Islet of Langerhans (tissue), 1 donor: ENCODE measurements around the gene RBP3.
"Not testable (repeated sequence)": the region's sequence is repeated elsewhere in the genome, so short reads cannot be mapped to it uniquely, and the experiment has no call there.

Source experiments
- FAIRE-seq: peaks from one replicate; lab custom pipeline; 2011; peaks lifted over from hg19 to GRCh38; lab: Jason Lieb, UNC

Gene RBP3

DNA sequence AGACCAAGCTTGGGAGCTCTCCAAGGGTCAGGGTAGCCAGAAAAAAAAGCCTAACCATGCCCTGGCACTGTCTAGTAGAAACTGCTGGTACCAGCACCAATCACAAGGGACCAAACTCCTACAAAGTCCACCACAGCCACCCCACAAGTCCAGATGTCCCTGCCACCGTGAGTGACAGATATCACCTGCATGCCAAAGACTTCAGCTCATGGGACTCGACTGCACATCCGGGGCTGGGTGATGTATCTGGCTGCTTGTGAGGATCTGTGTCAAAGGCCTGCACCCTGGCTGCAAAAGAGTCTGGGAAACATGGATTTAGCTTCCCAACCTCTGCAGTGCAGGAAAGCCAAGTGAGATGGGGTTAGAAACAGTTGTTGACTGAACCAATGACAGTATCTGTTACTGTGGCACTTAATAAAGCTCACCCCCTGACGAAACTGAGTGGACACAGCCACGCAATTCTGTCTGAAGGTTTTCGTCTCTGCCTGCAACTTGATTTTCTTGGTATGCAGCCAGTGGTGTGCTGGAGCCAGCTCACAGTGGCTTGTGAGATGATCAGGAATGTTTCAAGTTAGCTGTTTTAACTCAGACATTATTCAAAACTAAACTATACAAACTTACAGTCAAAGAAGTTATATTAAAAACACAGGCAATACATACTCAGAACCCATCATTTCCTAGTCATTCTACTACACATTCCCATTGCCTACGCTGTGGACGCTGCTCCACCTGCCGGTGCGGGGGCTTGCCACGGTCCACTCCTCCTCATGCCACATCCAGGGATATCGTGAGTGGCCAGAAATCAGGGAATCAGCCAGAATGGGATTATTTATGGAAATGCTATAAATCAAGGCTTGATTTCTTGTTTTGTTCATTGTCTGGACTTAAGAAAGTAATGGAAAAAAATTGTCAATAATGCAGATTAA, 26.7 kb downstream of the RBP3 start:
- FAIRE-seq = no peak

DNA sequence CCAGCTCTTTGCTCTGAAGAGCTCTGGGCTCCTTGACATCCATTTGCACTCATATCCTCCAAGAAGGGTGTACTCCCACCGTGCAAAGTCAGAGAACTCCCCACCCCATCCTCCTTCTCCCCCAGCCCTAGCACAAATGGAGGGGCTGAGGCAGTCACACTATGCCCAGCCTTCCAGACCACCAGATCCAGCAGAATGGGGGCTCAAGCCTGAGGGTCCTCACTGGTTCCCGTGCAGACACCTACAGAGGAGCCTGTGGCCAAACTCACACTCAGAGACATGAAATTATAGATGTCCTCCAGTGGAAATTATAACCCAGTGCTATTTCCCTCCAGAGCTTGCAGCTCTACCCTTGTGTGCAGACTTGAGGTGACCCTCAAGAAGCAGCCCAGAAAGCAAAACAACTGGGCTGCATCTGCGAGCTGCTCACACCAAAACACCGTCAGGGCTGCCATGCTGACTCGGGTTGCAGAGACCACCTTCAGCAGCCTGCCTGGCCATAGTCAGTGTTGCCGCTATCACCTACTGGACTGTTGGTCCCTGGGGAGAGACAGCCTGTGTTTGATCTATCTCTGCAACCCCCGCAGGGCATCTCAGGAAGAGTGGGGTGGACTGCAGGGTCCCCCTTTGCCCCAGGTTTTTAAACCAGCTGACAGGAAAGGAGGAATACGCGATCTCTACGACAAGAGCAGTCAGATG, 28.5 kb downstream of the RBP3 start:
- no peak for FAIRE-seq

DNA sequence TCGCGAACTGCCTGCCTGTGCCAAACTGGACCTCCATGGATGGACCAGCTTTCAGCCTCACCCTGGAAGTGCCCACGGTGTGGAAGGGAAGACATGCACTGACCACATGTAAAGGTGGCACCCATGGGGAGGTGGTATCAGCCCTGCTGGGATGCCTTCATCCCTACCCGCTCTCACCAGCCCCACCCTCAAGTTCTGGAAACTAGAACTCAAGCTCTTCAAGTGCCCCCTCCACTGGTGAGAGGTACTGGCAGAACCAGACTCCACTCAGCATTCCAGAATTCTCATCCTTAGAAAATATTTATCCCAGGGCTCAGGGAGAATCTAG, 30.0 kb downstream of the RBP3 start:
- no peak for FAIRE-seq

DNA sequence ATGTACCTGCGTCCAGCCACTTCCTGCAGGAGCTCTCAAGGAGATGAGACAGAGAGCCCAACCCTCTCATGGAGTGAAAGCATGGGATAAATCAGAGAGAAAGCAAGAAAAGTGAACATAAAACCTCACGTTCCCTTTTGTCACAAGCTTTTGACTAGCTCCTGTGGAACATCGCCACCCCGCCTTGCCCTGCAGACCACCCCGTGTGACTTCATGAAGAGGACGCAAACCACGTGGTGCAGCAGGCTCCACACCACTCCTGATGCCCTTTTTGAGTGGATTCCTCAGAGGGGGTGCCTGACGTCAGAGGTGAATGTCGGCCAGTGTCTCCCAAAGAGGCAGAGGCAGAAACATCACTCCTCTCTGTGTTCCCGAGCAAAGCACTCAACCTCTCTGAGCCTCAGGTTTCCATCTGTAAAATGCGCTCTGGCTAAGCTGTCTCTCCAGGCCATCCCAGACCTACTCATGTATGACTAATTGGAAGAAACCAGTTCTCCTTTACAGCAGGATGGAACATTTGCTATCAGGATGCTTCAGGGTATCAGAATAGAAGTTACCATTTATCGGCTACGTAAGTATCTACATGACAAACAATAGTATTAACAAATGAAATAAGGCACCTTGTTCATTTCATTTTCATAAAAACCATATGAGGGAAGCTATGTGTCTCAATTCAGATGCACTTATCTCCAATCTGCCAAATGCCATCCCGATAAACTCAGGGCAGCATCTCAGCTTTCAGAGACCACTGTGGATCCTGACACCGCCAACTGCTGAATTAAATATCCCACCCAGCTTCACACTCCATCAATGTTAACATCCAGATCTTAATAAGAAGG, 30.7 kb downstream of the RBP3 start:
- FAIRE-seq = no peak

DNA sequence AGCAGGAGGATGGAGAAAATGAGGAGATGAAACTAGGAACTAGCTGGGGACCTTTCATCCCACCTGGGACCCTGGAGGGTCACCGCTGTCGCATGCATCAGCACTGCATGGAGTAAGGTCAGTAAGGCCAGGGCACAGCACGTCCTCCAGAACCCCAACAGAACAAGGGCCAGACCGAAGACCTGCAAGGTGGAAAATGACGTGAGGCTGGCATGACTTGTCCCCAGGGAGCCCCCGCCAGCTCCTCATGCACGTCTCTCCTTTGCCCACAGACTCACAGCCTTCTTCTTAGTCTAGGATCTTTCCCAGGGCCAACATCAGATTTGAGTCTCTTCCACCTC, 31.3 kb downstream of the RBP3 start:
- no peak for FAIRE-seq

DNA sequence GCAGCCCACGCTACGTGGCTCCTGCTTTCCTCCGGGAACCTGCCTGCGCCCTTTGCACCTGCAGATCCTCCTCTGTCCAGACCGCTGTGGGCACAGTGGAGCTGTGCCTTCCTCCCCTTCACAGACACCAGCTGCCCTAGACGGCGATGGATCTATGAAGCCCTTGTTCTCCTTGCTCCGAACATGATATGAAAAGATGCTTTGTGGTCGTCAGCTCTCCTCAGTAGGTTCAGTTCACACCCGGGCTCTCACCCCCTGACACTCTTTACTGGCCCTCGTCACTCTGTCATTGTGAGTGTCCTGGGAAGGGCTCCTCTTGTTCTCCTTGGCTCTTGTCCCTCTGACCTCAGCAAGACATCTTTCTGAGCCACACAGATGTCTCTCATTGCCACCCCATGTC, 31.7 kb downstream of the RBP3 start:
- no peak for FAIRE-seq

DNA sequence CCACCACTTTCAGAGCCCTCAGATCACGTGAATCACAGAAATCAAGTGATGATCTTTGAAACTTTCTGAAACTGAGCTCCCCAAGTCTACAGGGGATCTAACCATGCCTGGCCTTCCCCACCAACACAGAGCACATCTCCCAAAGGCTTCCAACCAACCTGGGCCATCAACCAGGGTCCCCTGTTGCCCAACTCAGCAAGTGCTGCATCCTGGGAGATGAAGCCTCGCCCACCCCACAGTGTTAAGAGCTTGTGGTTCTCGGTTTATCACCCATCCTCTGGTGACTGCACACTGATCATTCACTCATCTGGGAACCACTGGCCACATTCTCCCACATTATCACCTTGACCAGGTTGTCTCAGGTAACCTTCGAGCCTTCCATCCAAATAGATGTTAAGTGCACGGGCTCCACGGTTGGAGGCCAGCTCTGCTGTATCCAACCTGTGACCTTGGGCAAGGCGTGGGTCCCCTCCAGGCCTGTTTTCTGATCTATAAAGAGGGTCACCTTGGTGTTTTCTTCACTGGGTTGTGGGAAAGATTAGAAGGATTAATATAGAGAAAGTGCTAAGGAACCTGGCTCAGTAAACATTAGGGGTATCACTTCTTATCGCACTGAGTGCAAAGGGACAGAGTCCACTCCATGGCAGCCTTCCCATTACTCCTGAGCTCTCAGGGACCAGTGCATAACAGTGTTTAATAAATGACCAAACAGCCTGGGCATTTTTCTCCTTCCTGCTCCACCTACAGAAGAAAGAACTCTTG, 32.4 kb downstream of the RBP3 start:
- FAIRE-seq = no peak

DNA sequence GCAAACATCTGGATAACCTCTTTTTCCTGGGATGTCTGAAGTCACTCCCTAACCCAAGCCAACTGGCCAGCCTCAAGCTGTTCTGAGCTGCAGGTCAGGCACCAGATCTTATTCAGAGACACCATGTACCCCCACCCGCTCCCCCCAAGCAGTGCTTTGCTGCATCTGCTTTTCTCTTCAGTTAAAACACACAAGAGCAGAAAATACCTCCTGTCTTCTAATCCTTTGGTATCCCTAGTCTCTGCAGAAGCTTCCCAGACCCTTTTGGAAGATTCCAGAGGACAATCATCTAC, 32.9 kb downstream of the RBP3 start:
- FAIRE-seq = no peak

DNA sequence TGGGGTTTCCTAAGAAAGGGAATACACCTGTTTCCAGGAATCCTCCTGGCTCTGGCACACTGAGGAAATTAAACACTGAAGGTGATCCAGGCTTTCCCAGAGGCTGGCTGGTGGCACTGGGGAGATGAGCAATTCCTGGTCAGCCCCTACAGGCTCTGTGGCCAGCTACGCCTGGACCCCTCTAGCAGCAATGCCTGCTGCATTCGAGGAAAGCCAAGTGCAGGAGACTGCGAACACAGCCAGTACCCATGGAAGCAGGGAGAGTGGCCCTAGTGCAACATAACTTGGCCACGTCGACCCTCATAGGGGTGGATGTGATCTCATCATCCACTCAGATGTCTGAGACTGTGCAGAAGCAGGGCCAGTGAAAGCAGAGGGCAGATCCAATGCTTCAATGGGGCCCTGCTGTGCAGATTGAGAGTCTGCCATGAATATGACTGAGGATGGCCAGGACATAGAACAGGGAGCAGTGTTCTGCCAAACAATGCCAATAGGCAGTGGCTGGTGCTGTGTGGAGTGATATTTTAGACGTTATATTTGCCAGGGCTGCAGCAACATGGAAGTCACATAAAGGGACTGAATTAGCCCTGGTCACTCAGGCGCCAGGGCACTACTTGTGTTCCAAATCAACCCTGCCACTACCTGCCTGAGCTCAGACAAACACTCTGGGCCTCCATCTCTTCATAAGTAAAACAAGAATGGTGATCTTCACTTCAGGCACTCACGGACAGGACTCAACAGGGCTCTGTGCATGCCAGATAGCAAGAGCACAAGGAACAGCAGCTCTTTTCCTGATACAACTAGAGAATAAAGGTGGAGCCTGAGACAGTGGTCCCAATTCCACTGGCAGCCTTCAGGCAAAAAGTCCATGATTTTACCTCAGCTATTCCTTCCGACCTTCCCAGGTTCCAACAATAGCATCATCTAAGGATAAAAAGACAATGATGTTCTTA, 33.5 kb downstream of the RBP3 start:
- FAIRE-seq = no peak

DNA sequence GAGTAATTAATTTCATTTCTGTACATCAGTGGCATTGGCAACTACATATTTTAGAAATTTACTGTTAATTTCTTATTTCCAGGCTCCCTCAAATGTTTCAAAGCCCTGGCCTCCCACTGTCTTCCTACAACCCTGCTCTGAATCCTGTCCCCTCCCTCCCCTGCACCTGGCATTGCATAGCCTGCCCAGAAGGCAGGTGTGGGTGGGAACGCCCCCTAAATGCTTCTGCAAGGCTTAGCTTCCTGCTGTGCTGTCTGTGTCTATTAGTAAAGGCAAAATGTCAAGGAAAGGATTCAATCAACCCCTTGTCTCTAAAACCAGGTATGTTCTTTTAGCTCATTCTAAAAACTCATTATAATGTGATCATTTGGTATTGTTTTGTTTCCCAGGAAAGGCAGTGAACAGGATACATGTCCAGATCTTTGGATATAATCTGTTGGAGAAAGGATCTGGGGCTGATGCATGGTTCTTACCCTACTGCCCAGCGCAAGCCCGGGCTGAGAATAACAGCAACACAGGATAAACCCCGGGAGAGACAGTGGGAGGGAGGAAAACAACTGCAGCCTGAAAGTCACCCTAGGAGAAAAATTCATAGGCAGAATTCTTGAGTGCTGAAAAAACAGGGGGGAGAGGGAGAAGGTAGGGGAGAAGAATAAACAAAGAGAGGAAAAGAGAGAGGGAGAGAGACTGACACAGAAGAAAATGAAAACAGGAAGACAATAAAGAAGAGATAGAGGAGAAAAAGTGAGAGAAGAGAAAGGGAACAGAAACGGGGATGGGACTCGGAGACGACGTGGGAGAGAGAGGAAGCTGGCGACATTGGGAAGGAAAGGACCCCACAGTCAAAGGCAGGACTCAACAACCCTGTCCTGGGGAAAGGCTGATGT, 35.3 kb downstream of the RBP3 start:
- FAIRE-seq = no peak

DNA sequence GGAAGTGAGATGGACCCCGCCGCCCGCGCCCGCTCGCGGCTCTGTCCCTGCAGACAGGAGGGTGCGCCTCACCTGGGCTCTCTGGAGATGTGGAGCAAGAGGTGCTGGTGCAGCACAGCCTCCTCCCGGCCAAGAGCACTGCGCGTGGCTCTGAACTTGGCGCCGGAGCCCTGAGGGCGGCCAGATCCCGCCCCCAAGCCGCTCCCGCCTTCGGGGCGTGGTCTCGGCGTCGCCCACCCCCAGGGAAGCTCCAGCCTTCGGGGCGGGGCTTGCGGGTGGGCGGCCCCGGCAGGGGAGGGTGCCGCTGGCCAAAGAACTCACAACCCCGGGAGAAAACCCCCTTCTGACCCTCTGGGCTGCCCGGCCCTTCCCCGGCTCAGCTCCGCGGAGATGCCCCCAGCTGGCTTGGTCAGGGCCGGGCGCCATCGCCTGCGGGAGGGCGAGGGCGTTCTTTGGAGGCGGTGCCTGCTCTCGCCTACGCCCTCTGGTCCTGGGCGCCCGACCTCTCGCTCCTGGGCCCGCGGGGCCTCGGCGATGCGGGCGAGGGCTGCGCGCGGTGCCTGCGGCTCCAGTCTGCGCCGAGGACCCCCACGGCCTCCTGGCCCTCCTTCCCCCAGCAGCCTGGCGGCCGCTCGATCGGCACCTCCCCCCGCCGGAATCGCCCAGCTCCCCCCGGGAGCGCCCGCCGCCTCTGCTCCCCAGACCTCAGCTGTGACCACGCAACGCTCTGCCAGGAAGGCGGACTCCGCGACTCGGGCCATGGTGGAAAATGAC, 36.2 kb downstream of the RBP3 start, which contains the start of gene ZNF488:
Gene ZNF488, minus strand, starts transcription at position 146 of the 774 bp plus-strand sequence. CDS start 15,464 bp downstream, outside the sequence.
- no peak for FAIRE-seq

DNA sequence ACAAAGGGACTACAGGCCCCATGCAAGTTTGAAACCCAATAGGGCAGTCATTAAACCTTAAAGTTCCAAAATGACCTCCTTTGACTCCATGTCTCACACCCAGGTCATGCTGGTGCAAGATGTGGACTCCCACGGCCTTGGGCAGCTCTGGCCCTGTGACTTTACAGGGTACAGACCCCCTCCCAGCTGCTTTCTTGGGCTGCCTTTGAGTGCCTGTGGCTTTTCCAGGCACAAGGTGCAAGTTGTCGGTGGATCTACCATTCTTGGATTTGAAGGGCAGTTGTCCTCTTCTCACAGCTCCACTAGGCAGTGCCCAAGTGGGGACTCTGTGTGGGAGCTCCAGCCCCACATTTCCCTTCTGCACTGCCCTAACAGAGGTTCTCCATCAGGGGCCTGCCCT, 37.9 kb downstream of the RBP3 start:
- not testable (repeated sequence) for FAIRE-seq

DNA sequence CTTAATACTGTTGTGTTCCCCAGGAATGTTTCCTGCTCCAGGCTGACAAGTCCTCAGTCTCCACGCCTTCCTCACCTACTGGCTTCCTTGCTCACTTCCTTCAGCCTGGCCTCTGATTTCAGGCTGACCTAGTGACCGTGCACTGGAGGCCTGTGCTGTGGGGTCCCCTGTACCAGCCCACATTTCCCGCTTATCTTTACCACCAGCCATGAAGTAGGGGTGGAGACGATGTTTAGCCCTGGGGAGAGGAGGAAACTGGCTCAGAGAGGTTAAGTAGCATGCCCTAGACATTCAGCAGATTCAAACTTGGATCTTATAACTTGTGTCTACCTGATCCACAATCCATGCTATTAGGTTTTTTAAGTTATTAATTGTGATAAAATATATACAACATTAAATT, 40.7 kb downstream of the RBP3 start:
- no peak for FAIRE-seq

DNA sequence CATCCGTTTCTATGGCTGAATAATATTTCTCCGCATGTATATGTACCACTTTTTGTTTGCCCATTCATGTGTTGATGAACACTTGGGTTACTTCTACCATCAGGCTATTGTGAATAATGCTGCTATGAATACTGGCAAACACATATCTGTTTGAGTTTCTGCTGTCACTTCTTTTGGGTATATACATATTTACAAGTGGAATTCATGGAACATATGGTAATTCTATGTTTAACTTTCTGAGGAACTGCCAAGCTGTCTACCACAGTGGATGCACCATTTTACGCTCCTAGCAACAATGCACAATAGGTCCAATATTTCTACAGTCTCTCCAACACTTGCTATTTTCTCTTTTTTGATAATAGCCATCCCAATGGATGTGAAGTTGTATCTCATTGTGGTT, 41.5 kb downstream of the RBP3 start:
- no peak for FAIRE-seq

DNA sequence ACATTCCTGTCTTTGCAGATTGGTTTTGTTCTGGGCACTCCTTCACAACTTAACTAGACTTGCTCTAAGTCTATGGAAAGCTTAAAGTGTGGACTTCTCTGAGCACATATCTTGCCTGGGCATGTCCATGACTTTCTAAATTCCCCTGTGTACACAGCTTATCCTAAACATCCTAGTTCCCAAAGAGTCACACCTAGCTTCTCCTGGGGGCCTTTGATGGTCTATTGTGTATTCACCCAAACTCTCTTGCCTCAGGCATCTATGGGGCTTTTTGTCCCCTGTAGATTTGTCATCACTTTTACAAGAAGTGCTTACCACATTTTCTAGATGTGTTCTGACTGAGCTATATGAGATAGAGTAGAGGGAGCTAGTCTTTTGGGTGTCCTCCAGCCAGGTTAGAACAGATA, 48.2 kb downstream of the RBP3 start:
- no peak for FAIRE-seq

DNA sequence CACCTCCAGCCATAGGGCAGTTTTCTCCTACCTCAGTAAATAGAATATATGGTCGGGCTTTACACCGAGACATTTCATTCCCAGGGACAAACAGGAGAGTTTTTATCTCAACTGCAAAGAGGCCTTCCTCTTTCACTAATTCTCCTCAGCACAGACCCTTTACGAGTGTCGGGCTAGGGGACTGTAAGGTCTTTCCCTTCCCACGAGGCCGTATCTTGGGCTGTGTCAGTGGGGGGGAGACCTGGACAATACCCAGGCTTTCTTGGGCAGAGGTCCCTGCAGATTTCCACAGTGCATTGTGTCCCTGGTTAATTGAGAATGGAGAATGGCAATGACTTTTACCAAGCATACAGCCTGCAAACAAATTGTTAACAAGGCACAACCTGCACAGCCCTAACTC, 49.1 kb downstream of the RBP3 start:
- no peak for FAIRE-seq

DNA sequence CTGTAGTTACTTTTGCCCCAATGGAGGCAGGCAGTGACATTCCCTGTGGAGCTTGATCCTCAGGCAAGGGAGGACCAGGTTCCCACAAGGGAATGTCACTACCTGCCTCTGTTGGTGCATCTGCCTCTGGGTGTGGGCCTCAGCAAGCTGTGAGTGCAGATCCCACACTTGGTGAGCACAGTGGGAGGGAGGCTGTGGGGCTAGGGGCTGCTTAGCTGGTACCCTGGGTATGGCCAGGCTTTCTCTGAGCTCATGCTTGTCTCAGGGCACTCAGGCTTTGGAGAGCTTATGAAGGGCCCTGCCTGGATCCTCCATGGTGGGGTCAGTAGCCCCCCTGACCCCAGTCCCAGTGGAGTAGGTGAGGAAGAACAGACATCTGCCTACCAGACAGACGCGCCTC, 52.1 kb downstream of the RBP3 start:
- FAIRE-seq = no peak

DNA sequence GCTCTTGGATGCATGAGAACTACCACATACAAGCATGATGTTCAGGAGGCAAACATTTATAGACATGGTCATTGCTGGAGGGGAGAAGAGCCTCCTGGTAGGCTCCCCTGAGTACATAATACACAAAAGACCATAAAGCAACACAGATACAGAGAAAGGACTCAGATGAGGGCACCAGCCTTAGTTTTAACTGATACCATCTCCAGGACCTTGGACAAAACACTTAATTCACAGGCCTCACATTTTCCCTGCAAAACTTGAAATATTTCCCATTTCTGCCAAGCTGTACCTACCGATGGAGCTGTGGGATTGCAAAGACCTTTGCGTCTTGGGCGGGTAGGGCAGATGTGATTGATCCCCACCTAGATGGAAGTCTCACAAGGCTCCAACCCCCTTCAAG, 52.6 kb downstream of the RBP3 start:
- no peak for FAIRE-seq

DNA sequence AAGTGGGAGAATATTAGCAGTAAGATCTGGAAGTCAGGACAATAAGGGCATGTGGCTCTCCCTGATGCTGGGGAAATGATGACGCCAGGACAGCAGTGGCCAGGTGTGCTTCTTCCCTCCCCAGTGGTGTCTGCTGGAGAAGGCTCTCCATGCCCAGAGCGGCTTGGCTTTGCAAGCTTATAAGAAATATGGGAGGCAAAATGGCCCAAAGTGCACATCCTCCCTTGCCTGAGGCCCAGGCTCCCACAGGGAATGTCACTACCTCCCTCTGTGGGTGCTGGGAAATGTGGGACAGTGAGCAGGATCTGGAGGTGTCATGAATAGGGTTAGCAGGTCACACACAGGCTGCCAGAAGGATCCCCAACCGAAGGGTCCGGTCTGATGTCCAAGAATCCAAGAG, 53.0 kb downstream of the RBP3 start:
- no peak for FAIRE-seq
